Stimulated activated CD4-positive, alpha-beta T cell treated with anti-CD3 and anti-CD28 coated beads, TNF-alpha, amount 100 ng/mL, for 48 hours (primary cell): ENCODE data around the gene PEAR1.

ENCODE experiments used
- DNase-seq, 3 donors: peaks; one replicate each; pipeline ENCODE4 v3.0.0-alpha.2; 2020; ENCODE audit warnings: low read depth in 3 of 3

Gene PEAR1

DNA sequence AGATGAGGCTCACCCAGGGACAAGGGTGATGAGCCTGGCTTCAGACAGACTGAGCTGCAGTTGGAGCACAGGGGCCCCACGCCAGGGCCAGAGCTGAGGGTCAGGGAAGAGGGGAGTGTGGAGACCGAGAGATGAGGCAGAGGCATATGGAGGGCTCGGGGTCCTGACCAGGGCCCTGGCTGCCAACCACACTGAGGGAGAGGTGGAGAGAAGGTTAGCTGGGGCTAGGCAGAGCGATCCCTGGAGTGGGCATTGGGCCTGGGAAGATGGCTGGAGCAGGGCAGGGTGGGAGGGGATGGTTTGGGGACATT is 8.0 kb downstream of the PEAR1 start:
- no peak for DNase-seq

DNA sequence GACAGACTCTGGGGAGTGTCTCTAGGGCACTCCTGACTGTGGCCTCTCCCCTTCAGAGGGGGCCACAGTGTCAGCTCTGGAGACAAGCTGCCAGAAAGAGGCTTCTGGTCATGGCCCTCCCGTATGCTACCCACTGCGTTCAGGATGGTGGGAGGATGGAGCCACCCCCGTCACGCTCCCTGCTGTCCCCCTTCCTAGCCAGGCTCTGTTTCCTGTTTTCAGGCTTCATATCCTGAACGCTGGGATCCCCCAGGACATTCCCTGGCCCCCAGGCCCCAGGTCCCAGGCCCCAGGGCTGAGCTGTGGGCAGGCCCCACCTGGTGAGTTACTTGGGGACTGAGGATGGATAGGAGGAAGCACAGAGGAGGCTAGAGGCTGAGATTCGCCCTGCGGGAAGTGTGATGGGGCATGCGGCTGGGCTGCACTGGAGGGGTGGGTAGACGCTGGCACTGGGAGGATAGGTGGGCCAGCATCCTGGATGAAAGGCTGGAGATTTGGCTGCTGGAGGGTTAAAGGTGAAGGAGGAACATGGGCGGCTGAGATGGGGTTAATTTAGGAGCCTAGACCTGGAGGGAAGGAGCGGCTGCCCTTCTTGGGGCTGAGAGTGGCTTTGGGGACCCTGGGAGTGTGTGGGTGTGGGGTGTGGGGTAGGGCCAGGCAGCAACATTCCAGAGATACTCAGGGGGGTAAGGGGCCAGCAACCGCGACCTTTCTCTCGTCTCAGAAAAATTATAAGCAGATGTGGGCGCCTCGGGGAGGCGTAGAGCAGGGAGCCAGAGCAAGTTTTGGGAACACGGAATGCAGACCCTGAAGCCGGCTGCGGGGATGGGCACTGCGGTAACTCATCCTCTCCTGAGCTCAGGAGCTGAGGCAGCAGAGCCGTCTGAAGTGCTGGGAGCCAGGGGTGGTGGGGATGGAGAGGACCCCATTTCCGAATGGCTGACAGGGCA is 8.7 kb downstream of the PEAR1 start:
- no peak for DNase-seq

DNA sequence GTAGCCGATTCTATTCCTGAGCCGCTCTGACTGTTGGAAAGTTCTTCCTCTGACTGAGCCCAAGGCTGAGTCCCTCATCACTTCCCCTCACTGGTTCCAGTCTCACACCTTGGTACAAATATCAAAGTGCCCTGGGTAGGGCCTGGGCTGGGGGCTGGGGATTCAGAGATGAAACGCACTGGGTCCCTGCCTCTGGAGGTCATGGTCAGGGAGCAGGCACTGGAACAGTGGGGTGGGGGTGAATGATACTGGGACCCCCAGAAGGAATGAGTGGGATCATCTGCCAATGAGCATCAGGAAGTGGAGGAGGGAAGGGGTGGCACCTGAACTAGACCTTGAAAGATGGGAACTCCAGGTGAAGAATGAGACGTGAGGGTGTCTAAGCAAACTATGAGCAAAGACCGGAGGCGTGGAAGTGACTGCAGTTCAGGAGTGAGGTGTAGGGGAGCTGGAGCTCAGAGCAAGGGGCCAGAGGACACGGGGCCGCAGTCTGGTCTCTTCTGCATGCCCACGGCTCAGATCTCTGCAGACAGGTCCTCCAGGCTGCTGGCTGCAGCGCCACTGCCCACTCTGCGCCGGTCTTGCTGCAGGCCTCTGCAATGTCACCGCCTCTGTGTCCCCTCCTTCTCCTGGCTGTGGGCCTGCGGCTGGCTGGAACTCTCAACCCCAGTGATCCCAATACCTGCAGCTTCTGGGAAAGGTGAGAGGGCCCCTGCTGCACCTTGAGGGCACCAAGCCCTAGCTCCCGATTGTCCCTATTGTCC is 10.0 kb downstream of the PEAR1 start:
- no peak for DNase-seq

DNA sequence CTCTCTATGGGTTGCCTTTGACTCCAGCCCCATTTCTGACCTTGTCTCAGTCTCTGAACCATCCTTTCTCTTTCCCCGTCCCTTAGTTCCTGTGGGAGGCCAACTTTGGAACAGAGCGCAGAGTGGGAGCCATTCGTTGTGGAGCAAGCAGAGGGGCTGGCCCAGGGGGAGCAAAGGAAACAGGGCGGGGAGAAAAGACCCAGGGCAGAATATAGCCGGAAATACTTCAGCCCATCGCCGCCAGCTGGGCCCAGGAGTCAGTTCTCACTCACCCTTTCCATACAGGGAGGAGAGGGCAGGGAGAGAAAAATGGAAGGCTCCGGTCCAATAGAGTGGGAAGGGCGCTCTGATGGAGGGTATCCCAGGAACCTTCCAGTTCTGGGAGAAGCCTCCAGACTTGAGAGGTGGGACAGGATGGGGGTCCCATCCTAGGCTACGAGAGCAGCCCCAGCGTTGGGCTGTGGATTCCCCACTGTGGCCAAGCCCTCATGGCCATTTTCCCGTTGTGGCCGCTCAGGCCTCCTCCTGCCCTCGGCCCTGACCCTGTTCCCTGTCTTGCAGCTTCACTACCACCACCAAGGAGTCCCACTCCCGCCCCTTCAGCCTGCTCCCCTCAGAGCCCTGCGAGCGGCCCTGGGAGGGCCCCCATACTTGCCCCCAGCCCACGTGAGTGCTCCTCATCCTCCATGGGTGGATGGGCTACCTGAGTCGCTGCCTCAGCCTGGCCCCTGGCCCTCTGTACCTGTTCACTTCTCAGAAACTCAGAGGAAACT is 10.9 kb downstream of the PEAR1 start:
- DNase-seq: no peak

DNA sequence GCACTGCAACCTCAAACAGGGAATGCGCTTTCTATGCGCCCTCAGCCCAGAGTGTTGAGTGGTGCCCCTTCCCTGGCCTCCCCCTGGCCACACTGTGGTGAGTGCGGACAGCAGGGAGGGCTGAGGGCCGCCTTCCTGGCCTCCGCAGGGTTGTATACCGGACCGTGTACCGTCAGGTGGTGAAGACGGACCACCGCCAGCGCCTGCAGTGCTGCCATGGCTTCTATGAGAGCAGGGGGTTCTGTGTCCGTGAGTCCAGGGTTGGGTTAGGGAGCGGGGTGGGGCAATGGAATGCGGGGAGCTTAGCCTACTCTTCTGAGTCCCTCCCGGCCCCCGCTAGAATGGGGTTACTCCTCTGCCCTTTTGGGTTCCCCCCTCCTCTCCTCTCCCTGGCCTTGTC is 11.7 kb downstream of the PEAR1 start:
- no peak for DNase-seq

DNA sequence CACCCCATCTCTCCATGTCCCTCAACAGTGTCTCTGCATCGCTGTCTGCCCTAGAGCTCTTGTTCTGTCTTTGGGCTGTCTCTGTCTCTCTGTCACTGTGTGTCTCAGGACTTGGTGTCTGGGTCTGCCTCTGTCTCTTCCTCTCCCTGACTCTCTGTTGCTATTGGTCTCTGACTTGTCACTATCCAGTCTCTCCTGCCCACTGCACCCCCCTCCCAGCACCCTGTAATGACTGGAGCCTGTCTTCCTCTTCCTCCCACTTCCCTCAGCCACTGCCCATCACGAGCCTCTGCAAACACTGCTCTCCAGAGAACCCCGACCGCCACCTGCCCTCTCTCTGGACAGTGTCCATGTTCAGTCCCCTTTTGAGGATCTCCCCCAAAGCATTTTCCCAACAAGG is 12.1 kb downstream of the PEAR1 start:
- no peak for DNase-seq

DNA sequence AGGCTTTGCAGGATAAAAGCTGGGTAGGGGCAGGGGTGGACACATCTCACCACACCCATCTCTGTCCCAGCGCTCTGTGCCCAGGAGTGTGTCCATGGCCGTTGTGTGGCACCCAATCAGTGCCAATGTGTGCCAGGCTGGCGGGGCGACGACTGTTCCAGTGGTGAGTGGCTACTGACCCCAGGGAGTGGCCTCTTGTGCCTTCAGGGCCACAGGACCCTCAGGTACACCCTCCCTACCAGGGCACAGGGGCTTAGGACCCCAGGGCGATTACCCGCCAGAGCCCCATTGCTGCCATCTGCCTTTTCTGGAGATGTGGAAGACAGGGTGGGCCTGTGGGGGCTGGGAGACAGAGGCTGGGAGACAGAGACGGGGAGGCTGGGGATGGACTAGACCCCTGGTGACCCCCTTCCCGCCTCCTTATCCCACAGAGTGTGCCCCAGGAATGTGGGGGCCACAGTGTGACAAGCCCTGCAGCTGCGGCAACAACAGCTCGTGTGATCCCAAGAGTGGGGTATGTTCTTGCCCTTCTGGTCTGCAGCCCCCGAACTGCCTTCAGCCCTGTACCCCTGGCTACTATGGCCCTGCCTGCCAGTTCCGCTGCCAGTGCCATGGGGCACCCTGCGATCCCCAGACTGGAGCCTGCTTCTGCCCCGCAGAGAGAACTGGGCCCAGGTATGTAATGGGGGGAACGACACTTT is 12.8 kb downstream of the PEAR1 start:
- DNase-seq: no peak

DNA sequence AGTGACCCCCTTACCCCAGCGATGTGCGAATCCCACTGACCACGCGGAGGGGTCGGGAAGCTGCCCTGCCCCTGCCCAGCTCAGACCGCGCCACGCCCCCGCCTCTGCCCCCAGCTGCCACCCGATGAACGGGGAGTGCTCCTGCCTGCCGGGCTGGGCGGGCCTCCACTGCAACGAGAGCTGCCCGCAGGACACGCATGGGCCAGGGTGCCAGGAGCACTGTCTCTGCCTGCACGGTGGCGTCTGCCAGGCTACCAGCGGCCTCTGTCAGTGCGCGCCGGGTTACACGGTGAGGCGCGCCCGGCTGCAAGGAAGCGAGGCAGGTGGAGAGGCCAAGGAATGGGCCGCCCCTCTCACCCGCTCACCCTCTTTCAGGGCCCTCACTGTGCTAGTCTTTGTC is 15.0 kb downstream of the PEAR1 start:
- no peak for DNase-seq

DNA sequence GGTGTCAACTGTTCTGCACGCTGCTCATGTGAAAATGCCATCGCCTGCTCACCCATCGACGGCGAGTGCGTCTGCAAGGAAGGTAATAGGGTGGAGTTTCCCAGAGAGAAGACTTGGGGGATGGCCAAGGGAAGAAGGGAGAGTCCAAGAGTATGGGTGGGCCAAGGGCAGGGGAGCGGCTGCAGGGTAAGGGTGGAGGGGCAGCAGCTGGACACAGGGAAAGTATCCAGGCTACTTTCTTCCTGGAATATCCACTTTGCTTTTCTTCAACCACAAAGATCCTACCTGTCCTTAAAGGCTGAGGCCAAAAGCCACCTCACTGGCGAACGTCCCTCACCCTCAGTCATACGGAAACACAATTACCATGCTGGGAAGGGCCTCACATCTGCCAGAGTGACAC is 15.4 kb downstream of the PEAR1 start:
- no peak for DNase-seq

DNA sequence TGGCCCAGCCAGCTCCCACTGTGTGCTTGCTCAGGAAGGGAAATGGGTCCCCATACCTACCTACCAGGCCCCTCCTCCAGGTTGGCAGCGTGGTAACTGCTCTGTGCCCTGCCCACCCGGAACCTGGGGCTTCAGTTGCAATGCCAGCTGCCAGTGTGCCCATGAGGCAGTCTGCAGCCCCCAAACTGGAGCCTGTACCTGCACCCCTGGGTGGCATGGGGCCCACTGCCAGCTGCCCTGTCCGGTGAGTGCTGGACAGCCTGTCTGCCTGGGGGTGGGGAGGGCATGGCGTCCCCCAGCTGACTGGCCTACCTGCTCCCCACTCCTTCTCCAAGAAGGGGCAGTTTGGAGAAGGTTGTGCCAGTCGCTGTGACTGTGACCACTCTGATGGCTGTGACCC is 16.2 kb downstream of the PEAR1 start:
- DNase-seq: no peak

DNA sequence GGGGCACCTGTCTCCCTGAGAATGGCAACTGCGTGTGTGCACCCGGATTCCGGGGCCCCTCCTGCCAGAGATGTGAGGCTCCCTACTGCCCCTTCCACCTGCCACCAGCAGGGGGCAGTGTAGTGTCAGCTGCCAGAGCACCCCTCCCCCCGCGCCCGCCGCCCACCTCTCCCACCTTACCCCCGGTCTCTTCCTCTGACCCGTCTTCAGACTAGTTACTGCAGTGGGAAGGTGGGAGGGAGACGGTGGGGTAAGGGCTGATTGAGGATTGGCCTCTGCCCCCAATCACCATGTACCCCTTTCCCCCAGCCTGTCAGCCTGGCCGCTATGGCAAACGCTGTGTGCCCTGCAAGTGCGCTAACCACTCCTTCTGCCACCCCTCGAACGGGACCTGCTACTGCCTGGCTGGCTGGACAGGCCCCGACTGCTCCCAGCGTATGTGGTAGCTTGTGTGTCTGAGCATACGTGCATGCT is 16.8 kb downstream of the PEAR1 start:
- peak; percentile 34 to 68 (median 46) for DNase-seq

DNA sequence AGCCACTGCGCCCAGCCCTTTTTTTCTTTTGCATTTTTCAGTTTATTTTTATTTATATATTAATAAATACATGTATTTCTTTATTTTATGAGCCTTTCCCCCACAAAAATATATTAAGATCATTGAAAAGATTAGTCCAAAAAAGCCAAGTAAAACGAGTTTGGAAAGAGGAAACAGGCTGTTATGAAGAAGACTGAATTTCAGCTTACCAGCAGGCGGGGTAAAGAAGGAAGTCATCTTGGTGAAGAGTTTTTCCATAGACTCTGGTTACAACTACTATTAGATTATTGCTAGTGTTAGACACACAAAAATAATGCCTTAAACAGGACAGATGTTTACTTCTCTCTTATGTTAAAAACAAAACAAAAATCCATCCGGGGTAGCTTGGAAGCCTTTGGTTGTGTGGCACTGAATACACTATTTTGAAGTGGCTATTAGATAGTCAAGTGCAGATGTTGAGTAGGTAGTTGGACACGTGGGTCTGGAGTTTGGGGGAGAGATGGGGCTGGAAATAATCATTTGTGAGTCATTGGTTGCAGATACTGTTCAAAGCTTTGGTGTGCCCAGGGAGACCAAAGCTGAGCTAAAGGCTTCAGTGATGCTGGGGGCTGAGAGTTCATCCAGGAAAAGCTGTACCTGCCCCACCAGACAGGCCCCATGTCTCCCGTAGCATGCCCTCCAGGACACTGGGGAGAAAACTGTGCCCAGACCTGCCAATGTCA is 18.2 kb downstream of the PEAR1 start:
- DNase-seq: no peak

DNA sequence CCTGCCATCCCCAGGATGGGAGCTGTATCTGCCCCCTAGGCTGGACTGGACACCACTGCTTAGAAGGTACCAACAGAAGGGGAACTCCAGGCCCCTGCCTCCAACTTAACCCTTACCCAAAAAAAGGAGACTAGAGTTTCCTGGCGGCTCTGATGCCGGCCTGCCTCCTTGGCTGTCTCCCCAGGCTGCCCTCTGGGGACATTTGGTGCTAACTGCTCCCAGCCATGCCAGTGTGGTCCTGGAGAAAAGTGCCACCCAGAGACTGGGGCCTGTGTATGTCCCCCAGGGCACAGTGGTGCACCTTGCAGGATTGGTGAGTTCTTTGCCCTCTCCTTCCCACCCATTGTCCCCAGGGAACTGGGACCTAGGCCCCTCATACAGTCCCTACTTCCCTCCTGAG is 18.8 kb downstream of the PEAR1 start:
- no peak for DNase-seq

DNA sequence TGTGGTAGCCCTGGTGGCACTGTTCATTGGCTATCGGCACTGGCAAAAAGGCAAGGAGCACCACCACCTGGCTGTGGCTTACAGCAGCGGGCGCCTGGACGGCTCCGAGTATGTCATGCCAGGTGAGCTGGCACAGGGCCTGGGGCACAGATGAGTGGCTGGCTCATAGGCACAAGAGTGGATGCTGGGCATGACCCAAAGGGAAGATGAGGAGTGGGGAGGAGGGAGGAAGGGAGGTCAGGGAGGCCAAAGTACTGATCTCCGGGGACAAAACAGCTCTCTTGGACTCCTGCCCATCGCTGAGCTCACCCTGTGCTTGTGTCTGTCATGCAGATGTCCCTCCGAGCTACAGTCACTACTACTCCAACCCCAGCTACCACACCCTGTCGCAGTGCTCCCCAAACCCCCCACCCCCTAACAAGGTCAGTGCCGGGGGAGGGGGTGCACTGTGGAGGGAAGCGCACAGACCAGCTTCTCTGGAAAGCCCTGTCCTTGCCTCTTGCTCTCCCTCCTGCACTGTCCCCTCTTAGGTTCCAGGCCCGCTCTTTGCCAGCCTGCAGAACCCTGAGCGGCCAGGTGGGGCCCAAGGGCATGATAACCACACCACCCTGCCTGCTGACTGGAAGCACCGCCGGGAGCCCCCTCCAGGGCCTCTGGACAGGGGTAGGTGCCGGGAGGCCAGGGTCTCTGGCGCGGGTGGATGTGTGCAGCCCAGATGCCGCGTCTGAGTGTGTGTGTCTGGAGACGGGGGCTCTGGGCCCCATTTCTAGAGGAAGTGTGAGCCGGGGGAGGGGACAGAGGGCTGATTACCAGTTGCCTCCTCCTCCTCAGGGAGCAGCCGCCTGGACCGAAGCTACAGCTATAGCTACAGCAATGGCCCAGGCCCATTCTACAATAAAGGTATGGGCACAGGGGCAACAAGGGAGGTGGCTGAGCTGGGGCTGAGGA is 19.6 kb downstream of the PEAR1 start:
- DNase-seq: no peak

DNA sequence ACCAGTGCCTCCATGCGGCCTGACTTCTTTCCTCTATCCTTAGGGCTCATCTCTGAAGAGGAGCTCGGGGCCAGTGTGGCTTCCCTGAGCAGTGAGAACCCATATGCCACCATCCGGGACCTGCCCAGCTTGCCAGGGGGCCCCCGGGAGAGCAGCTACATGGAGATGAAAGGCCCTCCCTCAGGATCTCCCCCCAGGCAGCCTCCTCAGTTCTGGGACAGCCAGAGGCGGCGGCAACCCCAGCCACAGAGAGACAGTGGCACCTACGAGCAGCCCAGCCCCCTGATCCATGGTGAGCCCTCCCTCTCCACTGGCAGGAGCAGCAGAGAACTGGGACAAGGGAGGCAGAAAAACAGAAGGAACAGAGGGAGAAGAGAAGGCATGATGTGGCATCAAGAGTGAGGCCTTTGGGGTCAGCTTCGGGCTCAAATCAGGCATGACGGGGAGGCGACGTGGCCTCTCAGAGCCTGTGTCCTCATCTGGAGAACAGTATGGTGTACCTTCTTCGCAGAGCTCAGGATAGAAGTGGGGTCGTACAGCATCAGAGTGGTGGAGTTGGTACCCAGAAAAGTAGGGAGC is 20.4 kb downstream of the PEAR1 start:
- DNase-seq: no peak

DNA sequence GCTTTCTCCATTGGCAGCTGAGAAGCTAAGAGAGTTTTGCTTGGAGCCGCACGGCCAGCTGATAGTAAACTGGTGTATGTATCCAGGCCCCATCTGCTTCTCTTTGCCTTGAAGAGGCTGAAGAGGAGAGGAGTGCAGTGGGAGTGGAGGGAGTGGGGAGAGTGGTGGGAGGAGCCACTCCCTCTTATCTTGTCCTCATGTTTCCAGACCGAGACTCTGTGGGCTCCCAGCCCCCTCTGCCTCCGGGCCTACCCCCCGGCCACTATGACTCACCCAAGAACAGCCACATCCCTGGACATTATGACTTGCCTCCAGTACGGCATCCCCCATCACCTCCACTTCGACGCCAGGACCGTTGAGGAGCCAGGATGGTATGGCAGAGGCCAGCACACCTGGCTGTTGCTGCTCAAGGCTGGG is 20.9 kb downstream of the PEAR1 start:
- DNase-seq: no peak

DNA sequence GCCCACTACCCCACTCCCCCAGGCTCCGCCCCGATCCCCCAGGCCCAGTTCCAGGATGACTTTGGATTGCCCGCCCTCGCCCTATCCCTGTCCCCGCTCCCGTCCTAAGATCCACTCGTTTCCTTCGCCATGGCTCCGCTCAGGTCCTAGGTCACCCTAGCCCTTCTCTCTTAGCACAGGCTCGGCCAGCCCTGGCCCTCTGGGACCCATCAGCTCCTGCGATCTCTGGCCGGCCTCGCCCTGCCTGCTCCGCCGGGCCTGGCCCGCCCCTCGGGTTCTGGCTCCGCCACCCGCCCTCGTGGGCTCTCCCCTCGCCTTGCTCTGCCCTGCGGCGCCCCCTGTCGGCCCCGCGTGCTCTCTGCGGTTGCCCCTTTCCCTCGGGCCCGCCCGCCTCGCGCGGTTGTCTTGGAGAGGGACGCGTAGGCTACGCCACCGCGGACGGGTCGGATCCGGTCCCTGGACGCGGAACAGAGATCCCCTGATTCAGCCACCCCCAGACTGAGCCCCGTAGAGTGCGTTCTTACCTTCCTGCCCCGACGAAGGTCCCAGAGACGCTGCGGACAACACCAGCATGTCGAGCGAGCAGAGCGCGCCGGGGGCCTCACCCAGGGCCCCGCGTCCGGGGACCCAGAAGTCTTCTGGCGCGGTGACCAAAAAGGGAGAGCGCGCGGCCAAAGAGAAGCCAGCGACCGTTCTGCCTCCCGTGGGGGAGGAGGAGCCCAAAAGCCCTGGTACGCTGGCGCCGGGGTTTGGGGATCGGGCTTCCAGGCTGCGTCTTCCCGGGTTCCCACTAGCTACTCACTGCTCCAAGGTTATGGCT is 26.9 kb downstream of the PEAR1 start, which contains the start of gene LRRC71:
LRRC71 (plus strand) TSS at position 400 of the 820 bp plus-strand sequence; CDS start at position 572, 172 bp downstream.
- peak; percentile 57 to 79 (median 62) for DNase-seq

DNA sequence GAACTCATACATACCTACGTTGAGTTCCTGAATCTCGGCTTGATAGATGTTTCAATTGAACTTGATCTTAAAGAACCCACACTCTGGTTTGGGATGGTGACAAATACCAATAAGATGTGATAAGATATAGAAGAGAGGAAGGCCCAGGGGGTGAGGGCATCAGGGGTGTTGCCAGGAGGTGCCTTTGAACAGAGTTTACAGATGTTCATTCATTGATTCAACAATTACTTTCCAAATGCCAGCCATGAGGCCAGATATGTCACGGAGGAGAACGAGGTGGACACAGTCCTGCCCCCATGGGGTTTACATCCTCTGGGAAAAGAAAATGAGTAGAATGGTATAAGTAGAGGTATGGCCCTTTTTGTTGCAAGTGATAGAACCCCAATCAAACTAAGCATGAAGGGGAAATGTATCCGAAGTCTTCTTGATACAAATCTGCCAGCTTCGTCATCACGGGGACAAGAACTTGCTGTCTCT is 27.6 kb downstream of the PEAR1 start:
- no peak for DNase-seq
